Effector CD4-positive, alpha-beta T cell (primary cell): ENCODE measurements around the gene ULK4.
"Not testable (repeated sequence)": the region's sequence is repeated elsewhere in the genome, so short reads cannot be mapped to it uniquely, and the experiment has no call there.

ENCODE experiments used
- DNase-seq: peaks from one replicate; pipeline ENCODE4 v3.0.0-alpha.2; 2020

The ULK4 gene

DNA sequence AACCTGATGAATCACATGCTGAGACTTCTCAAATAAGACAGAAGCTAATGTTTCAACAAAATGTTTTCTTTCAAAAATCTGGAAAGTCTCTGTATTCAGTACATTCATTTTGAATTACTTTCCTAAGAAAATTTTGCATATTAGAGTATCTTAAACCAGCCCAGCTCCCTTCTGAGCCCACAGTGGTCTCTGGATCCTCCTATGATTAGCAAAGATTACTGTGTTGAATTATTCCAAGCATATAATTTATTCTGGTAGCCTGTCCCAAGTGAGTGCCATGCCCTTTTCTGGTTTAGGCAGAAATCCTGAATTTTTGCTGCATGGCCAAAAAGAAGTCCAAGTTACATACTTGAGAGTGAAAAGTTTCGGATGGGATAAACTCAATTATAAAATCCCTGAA is 483.6 kb downstream of the ULK4 start:
- DNase-seq: no peak

- DNase-seq: no peak
Measured at GRCh38 chr3:41477399-41478014, 484.4 kb downstream of the ULK4 start.

DNA sequence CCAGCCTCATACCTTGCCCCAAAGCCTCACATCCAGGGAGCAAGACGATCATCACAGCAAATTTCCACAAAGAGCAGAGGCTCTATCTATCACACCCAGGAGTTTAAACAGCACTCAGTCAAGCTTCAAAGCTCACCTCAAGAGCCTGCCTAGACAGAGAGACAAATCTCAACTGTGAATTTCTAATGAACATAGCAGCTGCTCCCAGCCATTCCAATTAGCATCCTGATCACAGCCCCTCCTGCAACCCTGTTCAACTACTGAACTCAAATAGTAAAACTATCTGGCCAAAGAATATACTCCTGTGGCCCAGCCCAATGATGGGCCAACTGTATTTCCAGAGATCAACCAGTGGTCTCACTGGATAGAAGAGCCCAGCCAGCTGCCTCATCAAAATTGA is 492.8 kb downstream of the ULK4 start:
- DNase-seq: no peak

GRCh38 chr3:41467481-41467880 is 494.4 kb downstream of the ULK4 start:
- DNase-seq: no peak

DNA sequence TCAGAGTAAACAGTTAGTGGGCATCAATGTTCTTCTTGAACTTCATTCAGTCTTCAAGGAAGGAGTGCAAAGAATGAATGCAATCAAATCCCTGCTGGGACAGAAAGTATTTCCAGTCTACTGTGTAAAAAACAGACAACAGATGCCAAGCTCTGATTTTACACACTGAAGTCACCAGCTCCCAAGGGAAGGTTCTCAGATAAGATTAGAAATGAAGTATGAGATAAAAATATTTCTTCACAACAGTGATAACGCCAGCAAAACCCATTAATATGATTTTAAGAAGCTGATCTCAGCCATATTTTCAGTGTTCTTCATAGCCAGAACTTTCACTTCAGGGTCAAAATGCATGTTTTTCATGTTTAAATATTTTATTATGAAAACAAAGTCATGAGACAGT is 497.0 kb downstream of the ULK4 start:
- DNase-seq: no peak

DNA sequence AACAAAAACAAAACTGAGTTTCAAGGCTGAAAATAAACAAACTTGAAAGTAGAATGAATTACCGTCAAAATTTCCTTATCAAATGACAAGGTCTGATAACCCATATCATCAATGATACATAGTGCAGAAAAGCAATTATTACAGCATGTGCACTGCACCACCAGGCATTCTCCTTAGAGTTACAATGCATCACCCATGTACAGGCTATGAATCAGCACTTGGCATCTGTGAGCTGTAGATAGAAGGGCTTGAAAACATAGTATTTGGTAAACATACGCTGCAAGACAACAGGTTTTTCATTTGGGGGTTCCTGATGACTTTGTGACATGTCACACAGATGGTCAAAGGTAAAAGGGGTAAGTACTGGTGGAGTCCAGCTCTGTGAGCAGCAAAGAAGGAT is 497.5 kb downstream of the ULK4 start:
- no peak for DNase-seq

GRCh38 chr3:41462103-41462691 is 499.7 kb downstream of the ULK4 start:
- DNase-seq: no peak

DNA sequence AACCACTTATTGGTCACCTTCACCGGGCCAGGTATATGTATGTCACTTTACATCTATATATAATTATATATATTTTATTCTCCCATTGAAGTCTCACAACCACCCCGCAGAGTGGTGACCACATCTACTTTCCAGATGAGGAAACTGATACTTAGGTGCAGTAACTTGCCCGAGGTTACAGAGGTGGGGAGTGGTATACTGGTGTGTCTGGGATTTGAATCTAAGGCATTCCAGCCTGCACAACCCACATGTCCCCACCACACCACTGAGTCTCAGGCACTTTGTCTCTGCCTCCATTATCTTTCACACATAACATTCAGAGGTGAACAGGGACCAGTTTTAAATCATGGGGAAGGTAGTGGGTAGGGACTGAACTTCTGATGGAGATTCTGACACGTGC is 501.2 kb downstream of the ULK4 start:
- DNase-seq: no peak

DNA sequence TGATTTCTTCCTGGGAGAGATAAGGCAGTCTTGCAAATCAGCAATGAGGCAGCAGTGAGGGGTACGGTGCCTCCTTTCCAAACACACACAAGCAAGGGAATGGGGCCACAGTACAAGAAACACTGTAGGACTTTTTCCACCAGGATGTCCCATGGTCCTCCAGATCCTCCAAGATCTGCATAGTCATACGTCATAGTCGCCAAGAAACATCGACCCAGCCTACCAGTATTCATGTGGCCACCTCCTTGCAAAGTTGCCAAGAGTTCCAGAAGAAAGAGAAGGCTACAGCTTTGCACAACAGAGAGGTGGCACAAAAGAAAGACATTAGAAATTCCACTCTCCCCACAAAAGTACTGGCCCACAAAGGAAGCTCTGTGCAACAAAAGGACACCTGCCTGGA is 504.7 kb downstream of the ULK4 start:
- DNase-seq: no peak

GRCh38 chr3:41456162-41456561 is 505.7 kb downstream of the ULK4 start:
- no peak for DNase-seq

DNA sequence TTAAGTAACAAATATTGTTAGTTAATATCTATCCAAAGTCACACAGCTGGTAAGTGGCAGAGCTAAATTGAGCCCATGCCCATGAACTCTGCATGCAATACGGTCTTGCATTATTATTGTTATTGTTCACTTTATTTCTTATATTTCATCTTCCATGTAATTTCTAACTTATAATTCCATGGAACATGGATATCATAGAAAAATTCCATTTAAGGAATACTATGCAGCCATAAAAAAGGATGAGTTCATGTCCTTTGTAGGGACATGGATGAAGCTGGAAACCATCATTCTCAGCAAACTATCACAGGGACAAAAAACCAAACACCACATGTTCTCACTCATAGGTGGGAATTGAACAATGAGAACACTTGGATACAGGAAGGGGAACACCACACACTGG is 508.3 kb downstream of the ULK4 start:
- not testable (repeated sequence) for DNase-seq

GRCh38 chr3:41450416-41451231 is 511.3 kb downstream of the ULK4 start:
- no peak for DNase-seq

- no peak for DNase-seq
Measured at GRCh38 chr3:41448396-41448795, 513.5 kb downstream of the ULK4 start.

DNA sequence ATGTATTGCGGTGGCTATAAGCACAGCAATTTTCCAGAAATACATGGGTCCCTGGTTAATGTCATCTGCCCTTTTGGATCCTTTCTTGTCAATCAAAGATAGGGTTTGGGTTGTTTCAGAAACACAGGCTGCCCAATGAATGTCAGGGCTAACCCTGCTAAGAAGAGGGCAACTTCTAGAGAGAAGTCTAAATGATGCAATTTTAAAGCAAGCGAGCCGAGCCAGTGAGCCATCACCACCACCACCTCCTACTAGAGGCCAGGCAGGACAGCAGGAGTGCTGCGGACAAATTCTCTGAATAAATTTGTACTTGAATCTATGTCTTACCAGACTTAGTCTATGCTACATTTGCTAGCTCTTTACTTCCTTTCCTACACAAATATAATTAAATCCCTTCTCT is 514.2 kb downstream of the ULK4 start:
- DNase-seq: no peak

DNA sequence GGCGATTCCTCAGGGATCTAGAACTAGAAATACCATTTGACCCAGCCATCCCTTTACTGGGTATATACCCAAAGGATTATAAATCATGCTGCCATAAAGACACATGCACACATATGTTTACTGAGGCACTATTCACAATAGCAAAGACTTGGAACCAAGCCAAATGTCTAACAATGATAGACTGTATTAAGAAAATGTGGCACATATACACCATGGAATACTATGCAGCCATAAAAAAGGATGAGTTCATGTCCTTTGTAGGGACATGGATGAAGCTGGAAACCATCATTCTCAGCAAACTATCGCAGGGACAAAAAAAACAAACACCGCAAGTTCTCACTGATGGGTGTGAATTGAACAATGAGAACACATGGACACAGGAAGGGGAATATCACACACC is 515.6 kb downstream of the ULK4 start:
- not testable (repeated sequence) for DNase-seq

GRCh38 chr3:41441568-41441967 is 520.3 kb downstream of the ULK4 start:
- DNase-seq: no peak

DNA sequence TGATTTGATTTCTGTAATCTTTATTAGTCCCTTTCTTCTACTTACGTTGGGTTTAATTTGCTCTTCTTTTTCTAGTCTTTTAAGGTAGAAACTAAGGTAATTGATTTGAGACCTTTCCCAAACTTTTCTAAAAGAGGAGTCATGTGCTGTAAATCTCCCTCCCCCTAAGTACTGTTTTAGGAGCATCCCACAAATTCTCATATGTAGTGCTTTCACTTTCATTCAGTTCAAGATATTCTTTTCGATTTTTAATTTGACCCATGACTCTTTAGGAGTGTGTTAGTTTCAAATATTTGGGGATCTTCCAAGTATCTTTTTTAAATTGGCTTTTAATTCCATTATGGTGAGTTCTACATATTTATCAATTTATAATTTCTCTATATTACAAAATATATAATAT is 520.8 kb downstream of the ULK4 start:
- no peak for DNase-seq

GRCh38 chr3:41436983-41437382 is 524.9 kb downstream of the ULK4 start:
- no peak for DNase-seq

GRCh38 chr3:41434781-41435180 is 527.1 kb downstream of the ULK4 start:
- DNase-seq: no peak

DNA sequence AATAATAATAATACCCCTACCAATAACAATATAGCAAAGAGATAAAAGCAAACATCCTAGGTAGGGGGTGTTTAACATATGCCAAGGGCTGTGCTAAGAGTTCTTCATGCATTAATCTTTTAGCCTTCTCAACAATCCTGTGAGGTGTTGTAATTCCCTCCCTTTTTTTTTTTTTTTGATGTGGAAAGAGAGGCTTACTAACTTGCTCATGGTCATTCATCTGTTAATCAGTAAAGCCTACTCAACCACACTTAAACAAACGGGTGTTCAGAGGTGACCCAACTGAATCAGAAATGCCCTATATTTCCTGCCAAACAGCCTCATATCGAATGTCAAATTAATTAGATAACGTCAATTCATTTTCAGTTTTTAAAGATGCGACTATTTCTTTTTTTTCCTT is 530.5 kb downstream of the ULK4 start:
- DNase-seq: no peak

GRCh38 chr3:41430886-41431285 is 531.0 kb downstream of the ULK4 start:
- no peak for DNase-seq

- no peak for DNase-seq
Measured at GRCh38 chr3:41430391-41430790, 531.5 kb downstream of the ULK4 start.

- no peak for DNase-seq
Measured at GRCh38 chr3:41426485-41426884, 535.4 kb downstream of the ULK4 start.
